DMS53 (cell line): ENCODE results near the gene ZNG1A.
"Not testable (repeated sequence)": the region's sequence is repeated elsewhere in the genome, so short reads cannot be mapped to it uniquely, and the experiment has no call there.

ENCODE experiments used
- DNase-seq: peaks from one replicate; lab custom pipeline; 2025; lab: John Stamatoyannopoulos, UW

The ZNG1A gene

DNA sequence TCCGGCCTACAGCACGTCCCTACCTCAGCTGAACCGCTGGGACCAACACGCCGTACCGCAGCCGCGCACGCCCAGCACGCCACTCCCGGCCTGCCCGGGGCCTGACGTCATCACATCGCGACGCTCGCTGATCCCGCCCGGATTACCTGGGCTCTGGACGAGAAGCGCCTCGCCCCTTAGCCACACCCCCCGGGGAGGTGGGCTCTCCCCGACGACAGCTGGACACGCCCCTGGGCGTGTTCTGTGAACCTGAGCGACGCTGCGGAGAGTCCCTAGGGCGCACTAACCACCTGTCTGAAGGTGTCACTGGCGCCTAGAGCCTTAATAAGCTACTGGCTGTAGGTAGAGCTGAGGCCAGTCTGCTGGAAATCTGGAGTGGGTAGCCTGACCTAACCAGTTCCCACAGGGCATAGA, at the start of gene ZNG1A:
ZNG1A (minus strand) TSS at position 87 of the 414 bp plus-strand sequence. CDS start 87 bp downstream, outside the sequence.
- not testable (repeated sequence) for DNase-seq

DNA sequence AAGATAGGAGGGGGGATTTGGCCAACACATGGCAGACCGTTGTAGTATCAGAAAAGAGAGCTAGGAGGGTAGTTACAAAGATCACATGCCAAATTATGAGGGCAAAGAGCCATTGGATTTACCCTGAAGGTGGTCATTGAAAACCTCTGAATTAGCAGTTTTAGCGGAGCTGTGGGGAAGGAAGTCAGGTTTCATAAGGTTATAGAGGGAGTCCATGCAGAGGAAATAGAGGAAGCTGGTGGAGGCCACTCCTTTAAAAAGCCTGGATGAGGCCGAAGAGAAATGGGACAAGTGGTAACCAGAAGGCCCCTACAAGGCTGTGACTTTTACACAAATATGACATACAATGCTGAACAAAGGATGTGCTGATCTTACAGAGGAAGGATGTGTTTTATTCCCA, 49.0 kb upstream of the ZNG1A start:
- no peak for DNase-seq

DNA sequence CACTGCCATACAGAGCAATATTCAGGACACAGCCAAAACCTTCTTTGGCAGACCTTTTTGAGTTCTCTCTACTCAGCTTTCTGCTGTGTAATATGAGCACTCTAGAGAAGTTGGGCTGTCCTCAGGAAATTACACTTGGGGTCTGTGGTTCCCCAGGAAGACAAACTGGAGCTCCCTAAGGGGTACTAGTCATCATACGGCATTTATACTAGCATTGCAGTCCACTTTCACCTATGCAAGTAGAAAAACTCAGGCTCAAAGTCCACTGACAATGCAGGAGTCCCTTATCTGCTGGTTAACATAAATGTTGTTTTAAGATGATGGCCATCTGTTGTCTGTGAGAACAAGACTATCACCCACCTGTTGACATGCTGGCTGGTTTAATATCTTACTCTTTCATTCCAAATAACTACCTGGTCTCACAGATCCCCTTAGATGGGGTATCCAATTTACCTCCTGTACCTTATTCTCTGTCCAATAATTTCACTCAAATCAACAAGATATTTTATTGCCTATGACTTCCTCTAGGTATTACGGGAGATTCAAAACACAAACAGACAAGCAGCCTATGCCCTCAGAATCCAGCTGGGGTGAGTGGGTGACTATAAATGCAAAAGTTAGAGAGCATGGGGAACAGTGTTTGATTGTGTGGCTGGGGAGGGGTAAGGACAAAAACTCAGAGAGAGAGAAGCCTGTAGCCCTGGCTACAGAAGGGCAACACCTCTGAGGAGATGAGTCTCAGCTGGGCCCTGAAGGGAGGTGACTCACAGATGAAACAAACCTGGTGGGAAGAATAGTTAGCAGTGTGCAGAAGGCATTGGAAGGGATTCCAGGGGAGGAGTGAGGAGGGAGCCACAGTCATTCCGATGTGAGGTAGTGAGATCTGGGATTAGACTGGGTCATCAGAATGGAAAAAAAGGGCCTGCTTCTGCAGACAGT, 46.0 kb upstream of the ZNG1A start:
- peak; percentile 8 for DNase-seq

DNA sequence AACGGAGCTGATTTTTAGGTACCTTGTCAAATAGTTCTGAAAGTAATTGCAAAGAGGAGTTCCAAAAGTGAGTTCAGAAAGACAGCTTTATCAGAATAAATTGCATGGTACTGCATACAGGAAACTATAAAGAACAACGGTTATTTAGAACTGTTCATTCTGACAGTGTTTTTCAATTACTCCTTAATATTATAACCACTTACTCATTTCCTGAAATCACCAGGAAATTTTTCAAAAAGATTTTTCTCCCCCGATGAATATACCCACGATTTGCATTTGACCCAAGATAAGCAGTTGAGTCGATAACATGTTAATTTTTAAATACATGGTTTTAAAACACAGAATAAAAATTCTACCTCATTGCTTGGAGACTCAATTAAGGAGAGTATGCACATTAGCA, 45.2 kb upstream of the ZNG1A start:
- DNase-seq: no peak

DNA sequence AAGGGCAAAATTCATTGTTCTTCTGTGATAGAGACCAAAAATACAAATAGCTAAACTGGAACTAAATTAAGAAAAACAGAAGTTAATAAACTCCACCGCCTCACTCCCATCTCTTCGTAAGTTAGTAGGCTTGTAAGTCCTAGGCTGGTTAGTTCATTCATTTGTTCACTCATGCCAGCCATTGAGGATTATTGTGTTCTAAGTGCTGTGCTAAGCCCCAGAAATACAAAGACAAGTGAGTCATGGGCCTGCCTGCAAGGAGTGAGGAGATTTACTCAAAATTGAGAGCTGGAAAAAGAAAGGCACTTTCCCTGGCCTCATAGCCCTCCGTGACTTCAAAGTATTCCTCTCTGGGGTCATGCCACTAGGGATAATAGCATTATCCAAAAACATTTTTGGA, 44.3 kb upstream of the ZNG1A start:
- DNase-seq: no peak

DNA sequence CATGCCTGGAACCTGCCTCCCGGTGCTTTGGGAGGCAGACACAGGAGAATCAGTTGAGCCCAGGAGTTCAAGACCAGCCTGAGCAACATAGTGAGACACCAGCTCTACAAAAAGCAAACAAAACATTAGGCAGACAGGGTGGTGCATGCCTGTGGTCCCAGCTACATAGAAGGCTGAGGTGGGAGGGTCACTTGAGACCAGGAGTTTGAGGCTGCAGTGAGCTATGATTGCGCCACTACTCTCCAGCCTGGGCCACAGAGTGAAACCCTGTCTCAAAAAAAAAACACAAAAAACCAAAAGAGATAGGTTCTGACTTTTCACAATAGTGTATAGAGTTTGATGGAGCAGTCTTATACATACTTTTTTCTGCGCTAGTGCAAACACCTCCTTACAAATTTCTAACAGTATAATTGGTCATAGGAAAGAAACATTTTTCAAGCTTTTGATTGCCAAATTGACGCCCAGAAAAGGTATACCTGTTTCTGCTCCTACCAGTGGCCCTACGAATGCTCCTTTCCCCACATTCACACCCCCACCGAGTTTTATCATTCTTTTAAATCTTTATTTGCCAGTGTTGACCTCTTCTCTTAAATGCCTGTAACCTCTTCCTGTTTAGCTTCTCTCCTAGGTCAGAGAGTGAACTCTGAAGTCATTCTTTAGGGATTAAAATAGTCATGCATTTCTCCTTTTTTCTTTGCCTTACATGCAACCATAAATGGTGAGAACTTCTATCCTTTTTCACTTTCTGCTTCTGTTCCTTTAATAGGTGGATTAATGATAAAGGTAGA, 43.3 kb upstream of the ZNG1A start:
- no peak for DNase-seq

DNA sequence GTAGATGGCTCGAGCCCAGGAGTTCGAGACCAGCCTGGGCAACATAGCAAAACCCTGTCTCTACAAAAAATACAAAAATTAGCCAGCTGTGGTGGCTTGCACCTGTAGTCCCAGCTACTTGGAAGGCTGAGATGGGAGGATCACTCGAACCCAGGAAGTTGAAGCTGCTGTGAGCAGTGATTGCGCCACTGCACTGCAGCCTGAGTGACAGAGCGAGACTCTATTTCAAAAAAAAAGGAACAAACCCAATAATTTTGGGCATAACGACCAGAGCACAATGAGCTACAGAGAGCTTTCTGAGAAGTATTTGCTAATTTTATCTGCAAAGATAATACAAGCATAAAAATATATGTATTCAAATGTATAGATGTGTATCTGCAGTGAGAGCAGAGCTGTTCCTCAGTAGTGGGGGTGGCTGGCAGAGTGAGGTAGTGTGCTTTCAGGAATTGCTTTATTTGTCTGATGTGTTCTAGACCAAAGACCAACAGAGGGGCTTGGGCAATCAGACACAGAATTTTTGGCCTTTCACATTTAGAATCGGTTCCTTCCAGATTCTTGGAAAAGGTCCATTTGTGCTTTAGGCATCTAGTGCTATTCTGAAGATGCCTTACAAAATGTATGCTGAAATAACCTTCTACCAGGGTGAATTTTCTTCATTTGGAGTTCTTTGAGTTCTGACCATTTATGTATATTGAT, 41.0 kb upstream of the ZNG1A start:
- no peak for DNase-seq

DNA sequence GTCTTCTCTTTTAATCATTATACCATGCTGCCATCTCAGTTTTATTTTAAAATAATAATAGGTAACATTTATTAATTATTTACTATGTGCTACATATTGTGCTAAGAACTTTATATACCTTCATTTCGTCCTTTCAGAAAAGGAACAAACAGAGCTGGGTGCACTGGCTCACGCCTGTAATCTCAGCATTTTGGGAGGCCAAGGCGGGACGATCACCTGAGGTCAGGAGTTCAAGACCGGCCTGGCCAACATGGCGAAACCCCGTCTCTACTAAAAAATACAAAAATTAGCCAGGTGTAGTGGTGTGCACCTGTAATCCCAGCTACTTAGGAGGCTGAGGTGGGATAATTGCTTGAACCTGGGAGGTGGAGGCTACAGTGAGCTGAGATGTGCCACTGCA, 40.2 kb upstream of the ZNG1A start:
- not testable (repeated sequence) for DNase-seq

DNA sequence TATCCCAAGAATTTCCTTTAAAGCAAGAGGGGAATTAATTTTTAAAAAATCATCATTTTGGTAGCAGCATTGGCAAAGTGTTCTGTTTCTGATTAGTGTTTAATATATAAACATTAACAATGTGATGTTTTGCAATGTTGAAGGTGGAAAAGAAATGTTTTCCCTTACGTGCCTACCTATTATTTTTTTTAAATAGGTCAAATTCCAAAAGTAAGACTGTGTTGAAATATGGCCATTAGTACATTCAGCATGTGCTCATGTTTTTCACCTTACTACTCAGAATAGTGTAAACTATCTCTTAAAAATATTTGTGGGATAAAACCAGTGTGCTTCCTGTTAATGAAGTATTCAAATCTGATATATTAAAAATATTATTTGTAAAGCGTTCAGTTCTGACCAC, 39.1 kb upstream of the ZNG1A start:
- no peak for DNase-seq

DNA sequence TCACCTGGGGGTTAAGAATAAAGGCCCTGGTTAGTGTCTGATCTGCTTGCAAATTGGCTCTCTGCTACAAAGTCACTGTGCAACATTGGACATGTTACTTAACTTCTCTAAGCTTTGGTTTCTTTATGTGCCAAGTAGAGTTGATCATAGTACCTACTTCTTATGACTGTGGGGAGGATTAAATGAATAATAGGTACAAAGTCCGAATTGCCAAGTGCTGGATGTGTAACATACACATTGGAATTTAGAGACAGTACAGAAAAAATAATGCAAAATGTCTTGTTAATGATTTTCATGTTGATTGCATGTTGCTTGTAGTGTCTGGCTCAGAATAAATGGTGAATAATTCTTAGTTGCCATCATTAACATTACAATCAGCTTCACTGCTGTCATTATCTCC, 38.0 kb upstream of the ZNG1A start:
- no peak for DNase-seq

DNA sequence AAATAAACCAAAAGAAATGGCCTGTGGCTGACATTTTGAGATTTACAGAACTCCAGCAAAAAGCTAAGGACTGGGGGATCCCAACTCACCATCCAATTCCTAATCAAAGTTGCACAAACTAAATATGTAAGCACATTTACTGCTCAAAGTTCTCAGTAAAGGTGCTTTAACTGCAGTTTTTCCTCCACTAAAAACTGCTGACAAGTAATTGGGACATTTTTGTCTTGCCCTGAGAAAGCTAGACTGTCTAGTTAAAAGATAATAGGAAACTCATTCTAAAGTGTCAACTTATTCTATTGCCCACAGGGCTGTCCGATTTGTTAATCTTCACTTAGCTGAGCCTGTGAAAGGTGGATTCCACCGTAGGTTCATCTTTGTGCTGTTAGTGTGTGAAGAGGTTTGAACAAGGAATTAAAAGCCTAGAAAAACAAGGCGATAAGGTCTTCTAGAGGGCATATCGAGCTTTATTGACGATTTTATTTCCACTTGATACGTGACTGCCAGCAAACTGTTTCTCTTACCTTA, 36.8 kb upstream of the ZNG1A start:
- DNase-seq: no peak

DNA sequence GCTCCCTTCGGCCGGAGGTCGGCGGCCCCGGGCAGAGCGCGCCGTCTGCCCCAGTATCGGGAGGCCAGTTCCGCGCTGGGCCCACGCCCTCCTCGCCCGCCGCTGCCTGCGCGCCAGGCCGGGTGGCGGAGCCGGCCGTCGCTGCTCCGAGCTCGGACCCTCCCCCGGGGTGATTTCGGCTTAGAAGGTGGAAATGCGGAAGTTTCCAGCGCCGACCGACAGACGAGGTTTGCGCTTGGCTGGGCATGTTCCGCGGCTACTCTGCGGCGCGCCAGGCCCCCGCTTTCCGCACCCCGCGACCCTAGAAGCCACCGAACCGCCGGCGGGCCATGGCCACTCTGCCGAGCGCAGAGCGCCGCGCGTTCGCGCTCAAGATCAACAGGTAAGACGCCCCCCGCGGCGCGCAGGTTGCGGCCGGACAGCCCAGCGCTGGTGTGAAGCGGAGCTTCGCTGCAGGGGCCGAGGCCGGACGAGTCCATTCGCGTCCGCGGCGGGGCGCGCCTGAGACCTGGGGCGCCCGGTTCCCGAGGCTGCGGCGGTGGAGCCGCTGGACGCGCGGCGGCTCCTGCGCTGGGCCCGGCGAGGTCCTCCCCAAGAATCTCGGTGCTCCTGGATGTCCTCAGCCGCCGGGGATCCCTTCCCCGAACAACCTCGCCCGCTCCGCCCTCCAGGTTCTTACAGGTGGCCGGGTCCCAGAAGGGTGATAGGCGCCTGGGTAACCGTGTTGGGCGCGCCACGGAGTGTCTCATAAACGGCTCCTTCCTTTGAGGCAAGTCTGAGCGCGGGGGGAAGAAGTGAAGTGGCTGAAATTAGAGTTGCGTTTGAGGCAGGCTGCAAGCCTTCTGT, 36.0 kb upstream of the ZNG1A start, which contains the start of gene DOCK8:
DOCK8 (plus strand) TSS at position 218 of the 846 bp plus-strand sequence; CDS start at position 330, 112 bp downstream.
- DNase-seq: peak; percentile 71

DNA sequence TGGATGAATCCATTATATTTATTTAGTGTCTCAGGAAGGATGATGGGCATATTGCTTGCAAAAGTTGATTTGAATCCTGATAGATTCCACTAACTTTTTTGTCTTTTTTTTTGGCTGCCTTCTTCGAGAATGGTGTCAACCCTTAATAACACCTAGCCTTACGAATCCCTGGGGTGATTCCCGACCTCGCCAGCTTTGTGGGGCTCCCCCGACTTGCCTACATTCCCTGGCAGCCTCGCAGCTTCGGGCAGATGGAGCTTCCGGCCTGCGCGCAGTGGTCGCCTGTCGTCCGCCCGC, 35.4 kb upstream of the ZNG1A start:
- no peak for DNase-seq

DNA sequence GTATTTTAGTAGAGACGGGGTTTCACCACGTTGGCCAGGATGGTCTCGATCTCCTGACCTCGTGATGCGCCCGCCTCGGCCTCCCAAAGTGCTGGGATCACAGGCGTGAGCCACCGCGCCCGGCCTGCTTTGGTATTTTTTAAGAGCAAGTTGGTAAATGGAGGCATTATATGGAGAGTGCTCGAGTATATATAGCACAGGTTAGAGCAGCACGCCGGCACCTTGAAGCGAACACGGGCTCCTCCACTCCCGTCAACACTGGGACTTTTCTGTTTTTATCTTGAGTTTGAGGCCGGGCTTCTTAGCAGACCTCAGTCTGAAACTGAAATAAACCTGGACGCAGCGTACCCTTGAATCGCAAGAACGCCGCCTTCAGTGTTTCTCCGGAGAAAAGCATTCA, 35.0 kb upstream of the ZNG1A start:
- DNase-seq: peak; percentile 4

DNA sequence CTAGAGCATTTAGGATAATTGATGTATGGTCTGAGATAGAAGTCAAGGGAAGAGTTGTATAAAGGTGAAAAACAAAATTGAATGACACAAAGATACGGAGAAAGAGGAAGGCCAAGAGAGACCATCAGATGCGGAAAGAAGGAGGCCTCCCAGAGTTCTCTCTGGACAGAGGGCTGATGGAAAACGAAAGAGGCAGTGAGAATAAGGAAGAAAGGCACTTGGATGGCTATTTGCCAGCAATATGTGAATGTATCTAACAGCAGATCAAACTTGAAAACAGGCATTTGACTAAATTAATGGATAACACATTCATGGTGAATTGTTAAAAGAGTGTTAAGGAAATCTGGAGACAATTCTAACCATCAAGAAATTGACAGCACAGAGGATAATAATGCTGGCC, 33.4 kb upstream of the ZNG1A start:
- DNase-seq: no peak

DNA sequence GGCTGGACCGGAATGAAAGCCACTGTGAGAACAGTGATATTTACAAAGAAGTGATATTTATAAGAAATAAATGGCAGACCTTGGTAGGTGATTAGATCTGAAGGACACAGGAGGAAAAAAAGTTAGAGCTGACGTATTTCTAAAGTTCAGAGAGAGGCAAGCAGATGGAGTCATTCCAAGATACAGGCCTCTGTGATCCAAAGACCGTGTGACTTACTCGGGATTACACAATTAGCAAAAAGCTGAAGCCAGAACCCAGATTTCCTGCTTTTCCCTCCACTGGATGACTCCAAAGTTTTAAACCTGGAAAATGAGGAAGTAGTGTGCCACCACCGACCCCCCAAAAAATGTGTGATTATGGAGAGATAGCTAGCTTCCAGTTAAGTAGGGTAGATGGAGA, 32.7 kb upstream of the ZNG1A start:
- no peak for DNase-seq

DNA sequence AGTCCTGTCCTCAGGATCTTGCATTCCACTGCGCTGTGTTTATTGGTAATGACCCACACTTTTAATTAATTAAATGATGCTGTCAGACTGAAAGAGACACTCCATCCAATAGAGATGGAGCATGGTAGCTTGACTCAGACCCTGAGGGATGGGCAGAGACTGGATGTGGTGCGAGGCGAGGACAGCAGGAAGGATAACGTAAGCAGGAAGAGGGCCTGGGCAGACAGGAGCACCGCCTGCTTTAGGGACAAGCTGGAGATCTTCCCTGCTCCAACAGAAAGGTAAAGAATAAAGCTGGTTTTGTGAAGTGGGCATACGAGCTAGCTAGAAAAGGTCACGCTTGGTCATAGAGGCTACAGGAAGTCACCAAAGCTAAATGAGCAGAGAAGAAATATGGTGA, 32.2 kb upstream of the ZNG1A start:
- no peak for DNase-seq

DNA sequence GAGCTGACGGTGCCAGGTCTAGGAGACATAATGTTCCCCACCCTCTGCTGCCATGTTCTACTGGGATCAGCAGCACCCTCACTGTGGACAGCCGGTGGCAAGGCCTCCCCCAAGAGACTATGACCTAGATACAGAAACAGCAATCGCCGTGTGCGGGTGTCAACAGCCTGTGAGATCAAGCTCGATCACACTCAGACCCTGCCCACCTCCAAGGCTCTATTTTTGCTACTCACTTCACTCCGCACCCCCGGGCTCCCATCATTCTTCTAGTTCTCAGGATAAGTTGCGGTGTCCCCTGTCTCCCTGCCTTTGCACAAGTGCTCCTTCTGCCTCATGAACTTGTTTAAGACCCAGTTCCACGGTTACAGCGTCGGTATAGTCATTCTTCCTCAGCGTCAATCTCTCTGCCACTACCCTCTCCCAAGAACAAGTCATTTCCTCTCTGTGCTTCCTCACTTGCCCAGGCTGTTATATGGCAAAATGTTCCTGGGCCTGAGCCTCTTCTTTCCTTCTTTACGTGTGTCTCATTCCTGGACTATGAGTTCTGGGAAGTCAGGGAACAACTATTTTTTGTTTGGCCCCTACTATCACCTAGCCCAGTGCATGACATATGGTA, 30.4 kb upstream of the ZNG1A start:
- DNase-seq: no peak

DNA sequence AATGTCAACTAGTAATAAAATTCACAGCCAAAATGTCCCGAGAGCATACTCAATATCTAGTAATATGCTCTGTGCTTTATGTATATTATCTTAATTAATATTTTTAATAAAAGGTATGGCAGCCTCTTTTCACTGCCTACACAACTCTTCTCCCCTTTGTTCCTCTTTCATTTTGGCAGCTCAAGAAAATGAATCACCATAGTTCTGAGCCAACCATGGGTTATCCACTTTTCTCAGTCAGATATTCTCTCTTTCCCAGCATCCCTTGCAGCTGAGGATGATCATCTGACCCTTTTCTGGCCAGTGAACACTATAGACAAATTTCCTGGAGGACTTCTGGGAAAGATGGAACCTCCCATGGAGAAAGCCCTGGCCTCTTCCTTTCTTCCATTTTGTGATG, 27.6 kb upstream of the ZNG1A start:
- no peak for DNase-seq

DNA sequence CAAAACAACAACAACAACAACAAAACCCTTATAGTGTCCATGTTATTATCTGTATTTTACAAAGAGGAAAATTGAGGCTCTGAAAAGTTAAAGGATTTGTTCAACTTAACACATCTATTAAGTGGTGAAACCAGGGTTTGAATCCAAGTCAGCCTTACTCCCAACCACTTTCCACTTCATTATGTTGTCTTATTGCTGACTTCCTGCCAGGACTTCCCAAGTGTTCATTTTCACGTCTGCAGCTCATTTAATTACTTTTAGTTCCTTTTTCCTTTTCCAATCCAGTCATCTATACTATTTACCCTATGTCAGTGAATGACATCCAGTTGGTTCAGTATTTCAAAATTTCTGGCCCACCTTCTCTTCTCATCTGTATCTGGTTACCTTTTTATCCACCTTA, 20.7 kb upstream of the ZNG1A start:
- not testable (repeated sequence) for DNase-seq
